Fibroblast of lung (primary cell): ENCODE results near the gene PGLYRP1.

Experiments used
- EZH2 ChIP-seq: IDR thresholded peaks from 2 replicates; pipeline ENCODE4 v1.5.1; 2012; ENCODE audit warnings: low read length, control low read depth, mild to moderate bottlenecking; ENCODE audit errors: missing control alignments
- TF ChIP-seq, protein P1 (sequence below), 2 donors: IDR thresholded peaks in 1 of 2; conservative IDR thresholded peaks in 1 of 2; 1 replicate in 1 of 2; 2 replicates in 1 of 2; pipeline ENCODE4 v1.5.1; 2011 to 2012; ENCODE audit warnings: low read length in 2 of 2, control low read depth in 1 of 2, inconsistent platforms in 1 of 2, low read depth in 1 of 2, mild to moderate bottlenecking in 1 of 2

DNA sequence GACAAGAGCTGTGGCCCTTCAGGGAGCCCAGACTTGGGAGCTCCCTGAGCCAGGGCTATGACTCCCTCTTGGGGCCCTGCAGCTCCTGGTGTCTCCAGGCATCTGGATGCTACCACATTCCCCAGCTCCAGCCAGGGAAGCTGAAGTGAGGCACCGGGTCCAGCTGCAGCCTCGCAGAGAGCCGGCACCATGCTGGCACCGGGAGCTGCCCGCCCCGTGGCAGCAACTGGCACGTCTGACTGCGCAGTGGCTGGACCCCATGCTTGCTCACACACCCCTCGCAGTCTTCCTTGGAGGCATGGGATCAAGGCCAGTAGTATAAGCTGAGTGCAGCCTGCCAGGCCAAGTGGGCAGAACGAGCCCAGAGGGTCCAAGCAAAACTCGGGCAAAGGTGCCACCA, 10.5 kb upstream of the PGLYRP1 start:
- TF ChIP-seq, protein P1, sequence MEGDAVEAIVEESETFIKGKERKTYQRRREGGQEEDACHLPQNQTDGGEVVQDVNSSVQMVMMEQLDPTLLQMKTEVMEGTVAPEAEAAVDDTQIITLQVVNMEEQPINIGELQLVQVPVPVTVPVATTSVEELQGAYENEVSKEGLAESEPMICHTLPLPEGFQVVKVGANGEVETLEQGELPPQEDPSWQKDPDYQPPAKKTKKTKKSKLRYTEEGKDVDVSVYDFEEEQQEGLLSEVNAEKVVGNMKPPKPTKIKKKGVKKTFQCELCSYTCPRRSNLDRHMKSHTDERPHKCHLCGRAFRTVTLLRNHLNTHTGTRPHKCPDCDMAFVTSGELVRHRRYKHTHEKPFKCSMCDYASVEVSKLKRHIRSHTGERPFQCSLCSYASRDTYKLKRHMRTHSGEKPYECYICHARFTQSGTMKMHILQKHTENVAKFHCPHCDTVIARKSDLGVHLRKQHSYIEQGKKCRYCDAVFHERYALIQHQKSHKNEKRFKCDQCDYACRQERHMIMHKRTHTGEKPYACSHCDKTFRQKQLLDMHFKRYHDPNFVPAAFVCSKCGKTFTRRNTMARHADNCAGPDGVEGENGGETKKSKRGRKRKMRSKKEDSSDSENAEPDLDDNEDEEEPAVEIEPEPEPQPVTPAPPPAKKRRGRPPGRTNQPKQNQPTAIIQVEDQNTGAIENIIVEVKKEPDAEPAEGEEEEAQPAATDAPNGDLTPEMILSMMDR (conservative IDR thresholded peaks at IDR 0.05 in 1 of 2, IDR thresholded peaks at IDR 0.05 in 1 of 2; ENCODE audit: low read depth in 1 of 2, low read length in 2 of 2), result no peak
- no peak for TF ChIP-seq EZH2
